NCI-H226 (cell line): ENCODE results near the gene IRF2.

Experiments
- DNase-seq: peaks from one replicate; pipeline ENCODE4 v3.0.0-alpha.2; 2015

Gene IRF2

GRCh38 chr4:184474263-184475095 lies at the start of gene IRF2:
TSS of gene IRF2 (minus strand) at chr4:184474550. CDS start at chr4:184429064, 45,486 bp downstream.
- DNase-seq, result peak; percentile 94

DNA sequence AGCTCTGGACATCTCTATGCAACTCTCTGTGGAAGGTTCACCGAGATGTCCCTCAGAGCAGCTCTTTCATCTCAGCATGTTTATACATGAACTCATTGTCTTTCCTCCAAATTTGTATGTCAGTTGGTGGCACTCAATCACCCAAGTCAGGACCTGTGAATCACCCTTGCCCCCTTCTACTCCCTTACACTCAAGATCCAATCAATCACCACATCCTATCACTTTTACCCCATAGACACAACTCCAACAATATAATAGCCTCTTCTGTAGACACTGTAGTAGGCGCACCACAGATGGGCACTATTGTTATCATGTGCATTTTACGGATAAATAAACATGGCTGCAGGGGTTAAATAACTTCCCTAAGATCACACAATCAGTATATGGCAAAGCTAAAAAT lies 41.3 kb upstream of the IRF2 start:
- DNase-seq, result no peak

DNA sequence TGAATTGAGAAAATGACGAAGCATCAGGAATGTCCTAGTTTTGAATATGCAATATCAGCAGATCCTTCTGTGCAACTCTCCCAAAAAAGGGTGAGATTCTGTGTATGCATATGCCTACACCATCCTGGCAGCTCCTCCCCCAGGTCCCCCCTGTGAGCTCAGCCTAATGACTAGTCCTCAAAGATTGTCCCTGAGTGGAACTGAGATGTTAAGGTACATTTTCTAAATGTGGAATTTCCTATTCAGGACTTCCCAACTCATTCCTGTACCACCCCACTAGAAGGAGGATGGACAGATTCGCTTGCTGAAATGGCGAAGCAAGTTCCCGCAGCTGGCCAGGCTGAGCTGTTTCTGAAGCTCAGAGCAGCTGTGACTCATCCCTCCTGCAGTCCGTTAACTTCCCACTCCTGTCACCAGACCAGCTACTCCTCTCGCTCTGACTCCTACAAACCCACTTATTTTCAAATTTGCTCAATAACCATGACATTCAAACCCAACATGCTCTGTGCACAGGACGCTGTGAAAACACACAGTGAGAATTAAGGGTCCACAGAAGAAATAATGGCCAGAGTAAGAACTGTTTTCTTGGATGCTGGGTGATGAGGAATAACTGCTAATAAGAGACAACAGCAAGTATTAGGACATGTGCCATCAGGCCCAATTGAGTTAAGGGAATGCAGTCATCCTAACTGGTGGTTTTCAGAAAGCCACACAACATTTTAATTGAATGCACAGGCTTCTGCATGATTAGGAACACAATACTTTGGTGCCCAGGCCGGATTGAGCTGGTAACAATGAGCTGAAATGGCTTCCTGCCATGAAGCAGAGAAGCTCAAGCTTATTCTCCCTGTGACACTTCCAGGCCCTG lies 40.0 kb upstream of the IRF2 start:
- peak; percentile 35 for DNase-seq

GRCh38 chr4:184513802-184514120 lies 39.4 kb upstream of the IRF2 start:
- DNase-seq, result no peak

GRCh38 chr4:184511156-184511555 lies 36.8 kb upstream of the IRF2 start:
- DNase-seq, result no peak

DNA sequence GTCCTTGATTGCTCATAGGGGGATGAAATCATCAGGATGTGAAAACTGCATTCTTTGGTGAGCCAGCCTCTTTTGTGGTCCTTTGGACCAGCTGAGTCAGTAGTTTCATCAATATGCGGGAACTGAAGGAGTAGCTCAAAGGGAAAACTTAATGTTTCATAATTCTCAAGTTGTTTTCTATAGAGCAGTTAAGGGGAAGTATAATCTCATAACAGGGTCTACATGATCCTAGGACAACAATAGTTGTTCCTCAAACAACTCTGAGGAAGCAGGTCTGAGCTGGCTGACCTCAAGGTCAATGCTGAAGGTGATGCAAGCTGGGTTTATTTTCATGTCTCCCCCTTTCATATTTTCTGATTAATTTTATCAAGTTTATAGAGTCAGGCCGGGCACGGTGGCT lies 36.1 kb upstream of the IRF2 start:
- DNase-seq, result no peak

DNA sequence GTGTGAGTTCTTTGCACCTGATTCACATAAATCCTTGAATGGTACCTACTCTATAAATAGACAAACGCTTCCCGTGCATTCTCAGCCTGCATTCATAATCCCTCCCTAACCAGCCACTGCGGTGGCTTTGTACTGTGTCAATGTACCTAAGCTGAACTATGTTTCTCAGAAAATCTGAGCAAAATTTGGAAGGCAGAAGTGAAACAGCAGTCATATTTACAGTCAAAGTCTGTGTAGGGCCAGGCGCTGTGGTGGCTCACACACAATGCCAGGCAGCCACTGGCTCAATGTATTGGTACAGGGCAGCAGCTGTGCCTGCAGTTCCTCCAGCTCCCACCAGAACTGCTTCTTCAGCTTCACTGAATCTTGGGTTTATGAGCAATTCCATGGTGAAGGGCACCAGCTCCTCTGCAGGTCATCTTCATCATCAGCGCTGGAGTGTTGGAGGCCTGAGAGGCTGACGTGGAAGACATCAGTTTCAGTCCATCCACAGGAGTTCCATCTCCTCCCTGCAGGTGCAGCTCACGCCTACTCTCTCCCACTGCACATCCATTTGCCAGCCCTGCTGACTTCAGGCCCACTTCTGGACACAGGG lies 32.3 kb upstream of the IRF2 start:
- DNase-seq, result no peak

GRCh38 chr4:184504385-184504784 lies 30.0 kb upstream of the IRF2 start:
- no peak for DNase-seq

- DNase-seq, result no peak
These were observed 29.5 kb upstream of the IRF2 start for GRCh38 chr4:184503869-184504300.

DNA sequence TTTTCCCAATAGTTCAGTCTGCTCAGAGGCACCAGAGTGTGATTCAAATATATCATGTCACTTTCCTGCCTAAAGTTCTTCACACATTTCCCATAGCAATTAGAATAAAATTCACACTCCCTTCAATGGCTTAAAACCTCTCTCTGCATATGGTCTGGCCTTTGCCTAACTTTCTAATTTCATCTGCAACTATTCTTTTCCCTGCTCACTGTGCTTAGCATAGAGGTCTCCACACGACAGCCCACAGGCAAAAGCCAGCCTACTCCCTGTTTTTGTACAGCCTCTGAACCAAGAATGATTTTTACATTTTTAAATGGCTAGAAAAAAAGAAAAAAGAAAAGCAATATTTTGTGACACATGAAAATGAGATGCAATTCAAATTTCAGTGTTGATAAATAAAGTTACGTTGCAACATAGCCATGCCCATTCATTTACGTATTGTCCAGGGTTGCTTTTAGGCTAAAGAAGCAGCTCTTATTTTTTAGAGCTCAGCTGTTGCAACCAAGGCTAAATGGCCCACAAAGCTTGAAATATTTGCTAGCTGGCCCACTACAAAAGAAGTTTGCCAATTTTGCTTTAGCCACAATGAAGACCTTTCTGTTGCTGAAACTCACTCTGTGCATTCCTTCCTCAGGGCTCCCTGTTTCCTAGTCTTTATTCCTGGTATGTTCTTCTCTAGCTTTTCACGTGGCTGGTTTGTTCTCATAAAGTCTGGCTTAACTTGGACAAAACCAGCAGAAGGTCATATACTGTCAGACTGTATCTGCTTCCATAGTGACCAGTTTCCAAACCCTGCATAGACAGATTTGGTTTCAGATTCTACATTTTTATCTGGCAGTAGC lies 26.6 kb upstream of the IRF2 start:
- no peak for DNase-seq

DNA sequence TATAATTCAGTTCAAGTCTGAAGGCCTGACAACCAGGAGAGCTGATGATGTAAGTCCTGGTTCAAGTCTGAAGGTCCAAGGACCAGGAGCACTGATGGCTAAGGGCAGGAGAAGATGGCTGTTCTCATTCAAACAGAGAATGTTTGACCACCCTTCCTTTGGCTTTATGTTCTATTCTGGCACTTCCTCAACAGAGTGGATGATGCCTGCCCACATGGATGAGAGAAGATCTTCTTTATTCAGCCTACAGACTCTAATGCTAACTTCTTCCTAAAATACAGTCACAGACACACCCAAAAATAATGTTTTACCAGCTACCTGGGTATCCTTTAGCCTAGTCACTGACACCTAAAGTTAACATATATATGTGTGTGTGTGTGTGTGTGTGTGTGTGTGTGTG lies 25.6 kb upstream of the IRF2 start:
- DNase-seq, result no peak

DNA sequence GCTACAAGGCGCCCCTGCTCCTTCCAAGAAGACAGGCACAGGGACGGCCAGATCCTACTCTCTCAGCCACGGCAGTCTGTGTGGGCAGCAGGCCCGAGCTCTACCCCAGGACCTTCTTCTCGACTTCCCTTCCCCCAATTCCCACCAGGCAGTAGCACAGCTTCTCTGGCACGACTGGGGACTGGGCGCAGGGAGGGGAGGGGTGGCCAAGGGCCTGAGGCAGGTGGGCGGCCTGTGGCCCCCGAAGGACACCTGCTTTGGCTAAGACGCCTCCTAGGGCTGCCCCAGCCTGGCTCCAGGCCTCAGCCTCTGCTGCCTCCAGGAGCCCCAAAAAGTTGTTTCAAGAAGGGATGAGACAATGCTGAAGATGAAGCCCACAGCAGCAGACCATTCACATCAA lies 24.2 kb upstream of the IRF2 start:
- DNase-seq, result no peak

DNA sequence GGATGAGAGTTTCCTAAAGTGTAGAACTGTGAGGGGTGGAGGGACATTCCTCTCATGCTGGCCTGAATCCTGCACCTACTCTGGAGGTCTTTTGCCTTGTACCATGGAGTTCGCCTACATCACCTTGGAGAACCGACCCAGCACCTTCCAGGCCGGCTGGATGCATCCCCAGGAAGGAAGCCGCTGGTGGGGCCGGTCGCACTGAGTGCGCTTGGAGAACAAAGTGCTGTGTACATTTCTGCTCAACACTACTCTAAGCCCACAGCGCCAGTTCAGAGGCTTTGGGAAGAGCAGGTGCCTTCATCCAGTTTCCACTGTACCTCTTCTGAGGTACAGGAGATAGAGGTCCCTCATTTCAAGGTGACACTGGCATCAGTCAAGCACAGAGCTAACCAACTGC lies 15.4 kb upstream of the IRF2 start:
- no peak for DNase-seq

DNA sequence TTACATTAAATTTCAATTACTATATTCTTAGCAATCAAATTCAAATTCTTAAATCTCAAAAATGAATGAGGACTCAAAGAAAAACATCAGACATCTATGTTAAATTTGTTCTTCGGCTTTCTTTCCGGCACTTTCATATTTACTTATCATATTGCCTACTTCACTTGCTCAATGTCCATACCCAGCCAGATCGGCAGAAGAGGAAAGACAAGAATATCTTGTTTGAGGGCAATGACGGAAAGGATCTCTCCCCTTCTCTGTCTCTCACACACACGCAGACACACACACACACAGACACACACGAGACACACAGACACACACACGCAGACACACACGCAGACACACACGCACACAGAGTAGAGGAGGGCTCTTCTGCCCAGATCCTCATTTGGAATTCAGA lies 13.2 kb upstream of the IRF2 start:
- DNase-seq, result no peak

DNA sequence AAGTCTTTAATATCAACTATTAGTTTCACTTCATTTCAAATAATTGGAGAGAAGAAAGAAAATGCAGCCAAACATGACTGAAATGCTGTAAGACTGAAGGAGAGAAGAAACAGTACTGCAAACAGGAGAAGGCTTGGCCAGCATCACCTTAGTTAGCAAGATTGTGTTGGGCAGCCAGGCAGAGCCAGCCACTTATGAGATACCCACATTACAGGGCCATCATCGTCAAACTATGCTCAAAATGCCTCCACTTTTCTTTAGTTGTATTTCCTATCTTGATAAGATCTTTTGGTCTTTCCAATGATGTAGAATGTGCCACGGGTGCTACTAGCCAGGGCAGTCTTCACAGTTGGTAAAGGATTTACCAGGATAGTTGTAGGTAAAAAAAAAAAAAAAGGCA lies 10.9 kb upstream of the IRF2 start:
- no peak for DNase-seq

- no peak for DNase-seq
These were observed 7.2 kb upstream of the IRF2 start for GRCh38 chr4:184481544-184481943.

DNA sequence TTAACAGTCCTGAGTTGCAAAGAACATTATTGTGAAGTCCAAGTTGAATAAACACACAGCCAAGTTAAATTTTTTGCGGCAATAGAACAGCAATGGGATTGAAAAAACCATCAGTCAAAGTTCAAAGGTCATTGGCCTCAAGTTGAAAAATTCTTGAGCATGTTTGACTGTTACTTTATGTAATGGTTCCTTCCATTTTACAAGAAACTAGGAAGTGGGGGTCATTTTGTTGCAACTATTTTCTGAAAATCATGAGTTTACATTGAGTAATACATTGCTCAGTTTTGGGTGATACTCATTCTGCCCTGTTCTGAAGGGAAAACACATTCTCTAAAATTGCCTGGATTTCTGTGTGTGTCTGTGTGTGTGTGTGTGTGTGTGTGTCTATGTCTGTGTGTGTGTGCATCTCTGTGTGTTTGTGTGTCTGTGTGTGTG lies 5.2 kb upstream of the IRF2 start:
- DNase-seq, result no peak

GRCh38 chr4:184477201-184477999 lies 3.0 kb upstream of the IRF2 start:
- DNase-seq, result no peak

- no peak for DNase-seq
These were observed 2.3 kb upstream of the IRF2 start for GRCh38 chr4:184476695-184477094.

DNA sequence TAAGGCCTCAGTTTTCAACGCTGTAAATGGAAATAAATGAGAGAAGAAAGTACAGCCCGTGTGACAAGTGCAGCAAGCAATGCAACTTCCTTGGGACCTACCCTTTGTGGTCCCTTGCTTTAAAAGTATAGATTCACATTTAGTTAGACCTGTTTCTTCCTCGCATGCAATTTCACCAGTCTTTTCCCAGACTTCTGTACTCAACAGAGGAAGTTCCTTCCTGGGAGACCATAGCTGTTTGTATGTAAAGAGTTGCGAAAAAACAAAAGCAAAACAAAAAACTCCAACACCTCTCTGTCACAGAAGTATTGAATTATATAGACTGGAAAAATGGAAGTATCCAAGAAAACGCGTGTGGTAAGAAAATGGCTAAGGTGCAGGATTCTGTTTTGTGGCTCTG lies 1.1 kb upstream of the IRF2 start:
- no peak for DNase-seq

- no peak for DNase-seq
These were observed 729 bp upstream of the IRF2 start for GRCh38 chr4:184475096-184475461.
